IMR-90 (cell line): ENCODE measurements around the gene RTP4. TPM values are rescaled to one million over a fixed set of nuclear protein-coding genes. Genes with fewer than 3 reads are reported as not detected.

Source experiments
- ATAC-seq: fragments of 200-7000 bp; cut with Tn5 transposase; 2 replicates; pipeline ENCODE4 v1.9.1; 2020; ENCODE audit warnings: low read depth, mild to moderate bottlenecking, moderate library complexity
- BruUV-seq: library from RNA; stranded (reverse); fragments of 400-500 nt; replicated peaks from 2 replicates; lab custom pipeline; 2021; lab: Mats Ljungman, UMichigan
- CTCF ChIA-PET: fragments of 300-600 bp; formaldehyde crosslinking; extraction: SDS; loops from one replicate; lab custom pipeline; 2021; ENCODE audit warnings: antibody characterized with exemption; lab: Yijun Ruan, JAX
- POLR2A ChIA-PET: fragments of 300-600 bp; sonication (Branson Sonifier 250); formaldehyde crosslinking; loops from one replicate; lab custom pipeline; 2022; ENCODE audit warnings: antibody characterized with exemption; ENCODE audit not compliant: unreplicated experiment; lab: Charles Lee
- DNase-seq: peaks from one replicate; pipeline ENCODE4 v3.0.0; 2013
- H2AFZ ChIP-seq: replicated peaks from 2 replicates; pipeline ENCODE3; 2013; ENCODE audit warnings: low read length, mild to moderate bottlenecking; ENCODE audit not compliant: poor library complexity
- H2AK5ac ChIP-seq: 2 replicates; pipeline ENCODE4 v1.6.1; 2013; ENCODE audit warnings: low read depth, low read length, inconsistent platforms
- H2AK9ac ChIP-seq: replicated peaks from 2 replicates; pipeline ENCODE3; 2013; ENCODE audit warnings: mild to moderate bottlenecking, low read depth, low read length, moderate library complexity; ENCODE audit not compliant: poor library complexity
- H2BK120ac ChIP-seq: 2 replicates; pipeline ENCODE4 v1.6.1; 2013; ENCODE audit warnings: low read depth, low read length, inconsistent platforms
- H2BK15ac ChIP-seq: 3 replicates; pipeline ENCODE4 v1.6.1; 2013; ENCODE audit warnings: low read depth, low read length, inconsistent platforms
- H2BK20ac ChIP-seq: 2 replicates; pipeline ENCODE4 v1.6.1; 2013; ENCODE audit warnings: low read depth, mild to moderate bottlenecking, inconsistent platforms, low read length, moderate library complexity
- H2BK5ac ChIP-seq: 2 replicates; pipeline ENCODE4 v1.6.1; 2013; ENCODE audit warnings: mild to moderate bottlenecking, low read depth, low read length, inconsistent platforms; ENCODE audit not compliant: poor library complexity, severe bottlenecking
- H3K14ac ChIP-seq: replicated peaks from 2 replicates; pipeline ENCODE4 v1.6.1; 2013; ENCODE audit warnings: low read depth, low read length, inconsistent platforms
- H3K18ac ChIP-seq: 2 replicates; pipeline ENCODE4 v1.6.1; 2013; ENCODE audit warnings: low read depth, low read length, control low read depth
- H3K23ac ChIP-seq: 2 replicates; pipeline ENCODE4 v1.6.1; 2013; ENCODE audit warnings: low read depth, low read length, inconsistent platforms
- H3K27ac ChIP-seq: 2 replicates; pipeline ENCODE4 v1.5.1; 2013; ENCODE audit warnings: mild to moderate bottlenecking, control low read depth, low read length; ENCODE audit not compliant: insufficient read depth
- H3K27me3 ChIP-seq: 2 replicates; pipeline ENCODE4 v1.6.1; 2013; ENCODE audit warnings: low read length; ENCODE audit not compliant: control insufficient read depth, insufficient read depth
- H3K36me3 ChIP-seq: 2 replicates; pipeline ENCODE4 v1.6.1; 2013; ENCODE audit warnings: low read length, mixed read lengths; ENCODE audit not compliant: control insufficient read depth, insufficient read depth
- H3K4ac ChIP-seq: 2 replicates; pipeline ENCODE4 v1.6.1; 2013; ENCODE audit warnings: low read depth, low read length, inconsistent platforms
- H3K4me1 ChIP-seq: 2 replicates; pipeline ENCODE4 v1.6.1; 2013; ENCODE audit warnings: low read length, mixed read lengths; ENCODE audit not compliant: control insufficient read depth, insufficient read depth
- H3K4me2 ChIP-seq: 2 replicates; pipeline ENCODE4 v1.6.1; 2013; ENCODE audit warnings: low read depth, mild to moderate bottlenecking, control low read depth, low read length, moderate library complexity
- H3K4me3 ChIP-seq: 2 replicates; pipeline ENCODE4 v1.5.1; 2013; ENCODE audit warnings: low read depth, mild to moderate bottlenecking, control low read depth, low read length, moderate library complexity; ENCODE audit not compliant: insufficient read depth
- H3K56ac ChIP-seq: 2 replicates; pipeline ENCODE4 v1.6.1; 2013; ENCODE audit warnings: low read length, inconsistent platforms; ENCODE audit not compliant: insufficient read depth; ENCODE audit errors: extremely low read depth
- H3K79me1 ChIP-seq, 2 experiments: 2 replicates each; pipeline ENCODE4 v1.6.1; 2013; ENCODE audit warnings: low read length in 2 of 2, inconsistent platforms in 1 of 2, low read depth in 1 of 2
- H3K9ac ChIP-seq: 2 replicates; pipeline ENCODE4 v1.6.1; 2013; ENCODE audit warnings: low read depth, low read length, control low read depth
- H3K9me1 ChIP-seq: 2 replicates; pipeline ENCODE4 v1.6.1; 2013; ENCODE audit warnings: low read length, inconsistent platforms; ENCODE audit not compliant: insufficient read depth
- H3K9me3 ChIP-seq: 2 replicates; pipeline ENCODE4 v1.6.1; 2013; ENCODE audit warnings: low read length; ENCODE audit not compliant: control insufficient read depth, insufficient read depth
- H4K20me1 ChIP-seq: 2 replicates; pipeline ENCODE4 v1.6.1; 2013; ENCODE audit warnings: low read length, inconsistent platforms; ENCODE audit not compliant: insufficient read depth
- H4K5ac ChIP-seq: 2 replicates; pipeline ENCODE4 v1.6.1; 2013; ENCODE audit warnings: mild to moderate bottlenecking, low read depth, low read length, control low read depth
- H4K8ac ChIP-seq, 2 experiments: 2 replicates each; pipeline ENCODE4 v1.6.1; 2013; ENCODE audit warnings: low read depth in 2 of 2, low read length in 2 of 2, control low read depth in 1 of 2, inconsistent platforms in 1 of 2
- H4K91ac ChIP-seq: 2 replicates; pipeline ENCODE4 v1.6.1; 2013; ENCODE audit warnings: low read depth, low read length, inconsistent platforms; ENCODE audit not compliant: insufficient read depth
- BHLHE40 ChIP-seq: fragments of 150-350 bp; IDR thresholded peaks from 2 replicates; pipeline ENCODE4 v1.6.1; 2016; ENCODE audit warnings: mild to moderate bottlenecking, low read depth, low read length
- CEBPB ChIP-seq: IDR thresholded peaks from 2 replicates; pipeline ENCODE4 v1.6.1; 2012; ENCODE audit warnings: low read depth, low read length, improper control_type of control experiment
- CHD1 ChIP-seq: IDR thresholded peaks from 2 replicates; pipeline ENCODE4 v1.6.1; 2012; ENCODE audit warnings: low read depth, low read length, improper control_type of control experiment
- ELK1 ChIP-seq: fragments of 150-350 bp; IDR thresholded peaks from 2 replicates; pipeline ENCODE4 v1.6.1; 2016; ENCODE audit warnings: low read depth, mild to moderate bottlenecking, low read length, moderate library complexity, borderline replicate concordance
- FOS ChIP-seq: fragments of 150-350 bp; IDR thresholded peaks from 2 replicates; pipeline ENCODE4 v1.6.1; 2016; ENCODE audit warnings: low read depth, low read length
- MAFK ChIP-seq: IDR thresholded peaks from 2 replicates; pipeline ENCODE4 v1.6.1; 2012; ENCODE audit warnings: low read depth, low read length, improper control_type of control experiment
- MAZ ChIP-seq: IDR thresholded peaks from 2 replicates; pipeline ENCODE4 v1.6.1; 2012; ENCODE audit warnings: low read depth, mild to moderate bottlenecking, low read length, improper control_type of control experiment, moderate library complexity, borderline replicate concordance
- MXI1 ChIP-seq: IDR thresholded peaks from 2 replicates; pipeline ENCODE4 v1.6.1; 2012; ENCODE audit warnings: low read depth, mild to moderate bottlenecking, low read length, moderate library complexity, borderline replicate concordance
- NFE2L2 ChIP-seq: fragments of 150-350 bp; IDR thresholded peaks from 2 replicates; pipeline ENCODE4 v1.6.1; 2016; ENCODE audit warnings: low read depth, mild to moderate bottlenecking, low read length
- POLR2A ChIP-seq: IDR thresholded peaks from 2 replicates; pipeline ENCODE4 v1.6.1; 2012; ENCODE audit warnings: mild to moderate bottlenecking, low read depth, low read length
- RAD21 ChIP-seq: IDR thresholded peaks from 2 replicates; pipeline ENCODE4 v1.6.1; 2012; ENCODE audit warnings: low read length, improper control_type of control experiment
- RCOR1 ChIP-seq: IDR thresholded peaks from 2 replicates; pipeline ENCODE4 v1.6.1; 2012; ENCODE audit warnings: mild to moderate bottlenecking, low read length, improper control_type of control experiment; ENCODE audit not compliant: insufficient replicate concordance
- RFX5 ChIP-seq: IDR thresholded peaks from 2 replicates; pipeline ENCODE4 v1.8.0; 2012; ENCODE audit warnings: low read depth, mild to moderate bottlenecking, low read length, moderate library complexity
- SMC3 ChIP-seq: fragments of 150-350 bp; IDR thresholded peaks from 2 replicates; pipeline ENCODE4 v1.6.1; 2016; ENCODE audit warnings: low read depth, mild to moderate bottlenecking, antibody characterized with exemption, low read length, moderate library complexity
- USF2 ChIP-seq: fragments of 150-350 bp; IDR thresholded peaks from 2 replicates; pipeline ENCODE4 v1.6.1; 2017; ENCODE audit warnings: mild to moderate bottlenecking, antibody characterized with exemption, low read length, low read depth
- WGBS, 2 experiments: methylation state at CpG; one replicate each; pipeline versions ENCODE4 v1.1.5 to v1.1.7; 2013; ENCODE audit warnings: missing lambda C conversion rate in 2 of 2; ENCODE audit not compliant: insufficient read length in 1 of 2; ENCODE audit errors: extremely low coverage in 2 of 2; 5-methylcytosine and 5-hydroxymethylcytosine counted together
- dilution Hi-C: fragments of 300-500 bp; cut with HindIII; formaldehyde crosslinking; loops from one replicate; pipeline ENCODE4 v1.14.3; 2018; ENCODE audit warnings: low sequenced_read_pairs; ENCODE audit not compliant: unreplicated experiment
- in situ Hi-C: fragments of 300-500 bp; cut with MboI; formaldehyde crosslinking; loops from 3 replicates; pipeline ENCODE4 v1.14.3; 2019; ENCODE audit warnings: low sequenced_read_pairs, inconsistent platforms, mixed read lengths
- intact Hi-C: fragments of 100-400 bp; cut with micrococcal nuclease; formaldehyde crosslinking; loops from 2 replicates; pipeline ENCODE4 v1.10.0; 2022
- polyA plus RNA-seq, 3 experiments: library from polyadenylated mRNA; depleted of rRNA; stranded (reverse); fragments of >200 nt; gene quantifications; 2 replicates each; pipeline ENCODE4 v1.2.3, GENCODE V29; 2012; ENCODE audit warnings: low replicate concordance in 1 of 3
- total RNA-seq: library from RNA; depleted of rRNA; stranded (reverse); fragments of >200 nt; gene quantifications from 2 replicates; pipeline ENCODE4 v1.2.3, GENCODE V29; 2012
- TF ChIP-seq, protein P1 (sequence below): conservative IDR thresholded peaks from 2 replicates; pipeline ENCODE4 v1.5.1; 2012; ENCODE audit warnings: mild to moderate bottlenecking, low read depth, low read length, improper control_type of control experiment

The RTP4 gene
- total and polyA plus RNA-seq, 2 of the 4 experiments (the other 2 are of a cell fraction): not detected

- dilution Hi-C loops: no loop called here
- no TSS peak for BruUV-seq
- peaks cover under 1% of the 10 kb centered on the region; the same call in 1 of the 2 replicates for H3K4me1 ChIP-seq
- POLR2A ChIA-PET: no interaction called here
- CTCF ChIA-PET: no interaction called here
- no CpG with 5 or more reads among the region's 1 CpG for WGBS, 2 experiments
- H2BK20ac ChIP-seq: no peak overlapping the region
- no peak overlapping the region for H4K5ac ChIP-seq
- H2BK120ac ChIP-seq: no peak overlapping the region
- no peak overlapping the region for H3K56ac ChIP-seq
- no peak overlapping the region for H4K91ac ChIP-seq
- no peaks in the 10 kb centered on the region for H4K20me1 ChIP-seq
- H3K27ac ChIP-seq: no peak overlapping the region
- H4K8ac ChIP-seq: no peak overlapping the region
- H3K4me2 ChIP-seq: no peak overlapping the region
- H3K9ac ChIP-seq: no peak overlapping the region
- no peak overlapping the region for H3K4ac ChIP-seq
- H3K23ac ChIP-seq: no peak overlapping the region
- no peaks in the 10 kb centered on the region for H3K79me1 ChIP-seq
- no peaks in the 10 kb centered on the region for H3K9me1 ChIP-seq
- H3K9me3 ChIP-seq: no peaks in the 10 kb centered on the region
- in situ Hi-C loops: no loop called here
- H3K4me3 ChIP-seq: no peak overlapping the region
- no peaks in the 10 kb centered on the region for H3K36me3 ChIP-seq
- H2AFZ ChIP-seq: no peak overlapping the region
- no peak for ATAC-seq
- H2BK15ac ChIP-seq: no peak overlapping the region
- DNase-seq: no peak
- no peaks in the 10 kb centered on the region; the same call in none of the 2 replicates for H3K27me3 ChIP-seq
- TF ChIP-seq CHD1 (no peak), BHLHE40 (no peak), MAZ (no peak), RFX5 (no peak), CEBPB (no peak), USF2 (no peak), FOS (no peak), SMC3 (no peak), MAFK (no peak), MXI1 (no peak), ELK1 (no peak), RCOR1 (no peak), POLR2A (no peak), RAD21 (no peak), NFE2L2 (no peak)
- TF ChIP-seq, protein P1, sequence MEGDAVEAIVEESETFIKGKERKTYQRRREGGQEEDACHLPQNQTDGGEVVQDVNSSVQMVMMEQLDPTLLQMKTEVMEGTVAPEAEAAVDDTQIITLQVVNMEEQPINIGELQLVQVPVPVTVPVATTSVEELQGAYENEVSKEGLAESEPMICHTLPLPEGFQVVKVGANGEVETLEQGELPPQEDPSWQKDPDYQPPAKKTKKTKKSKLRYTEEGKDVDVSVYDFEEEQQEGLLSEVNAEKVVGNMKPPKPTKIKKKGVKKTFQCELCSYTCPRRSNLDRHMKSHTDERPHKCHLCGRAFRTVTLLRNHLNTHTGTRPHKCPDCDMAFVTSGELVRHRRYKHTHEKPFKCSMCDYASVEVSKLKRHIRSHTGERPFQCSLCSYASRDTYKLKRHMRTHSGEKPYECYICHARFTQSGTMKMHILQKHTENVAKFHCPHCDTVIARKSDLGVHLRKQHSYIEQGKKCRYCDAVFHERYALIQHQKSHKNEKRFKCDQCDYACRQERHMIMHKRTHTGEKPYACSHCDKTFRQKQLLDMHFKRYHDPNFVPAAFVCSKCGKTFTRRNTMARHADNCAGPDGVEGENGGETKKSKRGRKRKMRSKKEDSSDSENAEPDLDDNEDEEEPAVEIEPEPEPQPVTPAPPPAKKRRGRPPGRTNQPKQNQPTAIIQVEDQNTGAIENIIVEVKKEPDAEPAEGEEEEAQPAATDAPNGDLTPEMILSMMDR: no peak
- H3K14ac ChIP-seq: no peak overlapping the region
- H2AK5ac ChIP-seq: no peak overlapping the region
- no peak overlapping the region for H2AK9ac ChIP-seq
- H2BK5ac ChIP-seq: no peak overlapping the region
- H3K18ac ChIP-seq: no peak overlapping the region
- intact Hi-C loops: no loop called here
These were observed 9.7 kb downstream of the RTP4 start for GRCh38 chr3:187377842-187378241.
